HCT116 (cell line): ENCODE measurements around the gene LGR6.

ENCODE experiments used
- CTCF ChIP-seq, 3 experiments: fragments of 200-600 bp in 1 of 3; sonication (generic) in 1 of 3; IDR thresholded peaks in 2 of 3; conservative IDR thresholded peaks in 1 of 3; 2 replicates each; pipeline ENCODE4 v1.5.1; 2012 to 2017; ENCODE audit warnings: low read depth in 2 of 3, low read length in 2 of 3, antibody characterized with exemption in 1 of 3, borderline replicate concordance in 1 of 3, control low read depth in 1 of 3, mild to moderate bottlenecking in 1 of 3, mixed read lengths in 1 of 3, mixed run types in 1 of 3, moderate library complexity in 1 of 3; ENCODE audit not compliant: insufficient read depth in 1 of 3
- FOSL1 ChIP-seq: IDR thresholded peaks from 2 replicates; pipeline ENCODE4 v1.6.1; 2012; ENCODE audit warnings: low read depth
- POLR2A ChIP-seq: IDR thresholded peaks from 2 replicates; pipeline ENCODE4 v1.7.0; 2011; ENCODE audit warnings: borderline replicate concordance; ENCODE audit not compliant: insufficient read depth, insufficient read length; ENCODE audit errors: extremely low read depth
- POLR2AphosphoS5 ChIP-seq: IDR thresholded peaks from 2 replicates; pipeline ENCODE4 v1.6.1; 2011; ENCODE audit warnings: mild to moderate bottlenecking, low read depth, low read length, moderate library complexity
- SIN3A ChIP-seq: IDR thresholded peaks from 2 replicates; pipeline ENCODE4 v1.6.1; 2012; ENCODE audit warnings: low read depth
- TF ChIP-seq, protein P1 (sequence below): IDR thresholded peaks from 2 replicates; pipeline ENCODE4 v1.6.1; 2012

- TF ChIP-seq CTCF (IDR thresholded peaks at IDR 0.05 in 2 of 3, conservative IDR thresholded peaks at IDR 0.05 in 1 of 3; ENCODE audit: borderline replicate concordance in 1 of 3, insufficient read depth in 1 of 3, low read depth in 2 of 3, low read length in 2 of 3): peak; percentile 58 to 75 (median 72)
- TF ChIP-seq POLR2A: no peak
- TF ChIP-seq, protein P1, sequence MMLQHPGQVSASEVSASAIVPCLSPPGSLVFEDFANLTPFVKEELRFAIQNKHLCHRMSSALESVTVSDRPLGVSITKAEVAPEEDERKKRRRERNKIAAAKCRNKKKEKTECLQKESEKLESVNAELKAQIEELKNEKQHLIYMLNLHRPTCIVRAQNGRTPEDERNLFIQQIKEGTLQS: no peak
- TF ChIP-seq SIN3A: no peak
- TF ChIP-seq POLR2AphosphoS5: no peak
- no peak for TF ChIP-seq FOSL1
Measured at GRCh38 chr1:202189001-202189790, 4.4 kb upstream of the LGR6 start.
